ENCODE data around the gene PTPRG. TPM values are rescaled to one million over a fixed set of nuclear protein-coding genes. Genes with fewer than 3 reads are reported as not detected.

Gene PTPRG
- total and polyA plus RNA-seq, 10 of the 15 experiments (the other 5 are each of a cell fraction or from before 2014, with no cell fraction given) = 0.29 to 20.7 (median 1.4) TPM

GRCh38 chr3:61561374-61562041 is at the start of gene PTPRG (continued):
- TF ChIP-seq USF1 (IDR thresholded peaks at IDR 0.05; ENCODE audit: borderline replicate concordance, extremely low read length, insufficient read depth, low read depth, low read length) (no peak), SMC3 (IDR thresholded peaks at IDR 0.05; ENCODE audit: borderline replicate concordance, low read length) (no peak), RB1 (IDR thresholded peaks at IDR 0.05; ENCODE audit: borderline replicate concordance) (0 out of 2 replicates have a peak, but pooled peaks have one; percentile 43), BRCA1 (IDR thresholded peaks at IDR 0.05; ENCODE audit: low read depth, low read length) (no peak), IRF3 (IDR thresholded peaks at IDR 0.05) (no peak), FOXK2 (IDR thresholded peaks at IDR 0.05) (no peak), GATAD2B (conservative IDR thresholded peaks at IDR 0.05; ENCODE audit: low read depth) (0 out of 2 replicates have a peak, but pooled peaks have one; percentile 17), CHD2 (IDR thresholded peaks at IDR 0.05; ENCODE audit: borderline replicate concordance, low read depth, low read length) (no peak), CBX5 (IDR thresholded peaks at IDR 0.05; ENCODE audit: low read depth) (no peak), USF2 (IDR thresholded peaks at IDR 0.05; ENCODE audit: borderline replicate concordance, low read depth, low read length) (no peak), NRF1 (conservative IDR thresholded peaks at IDR 0.05; ENCODE audit: low read depth, low read length) (no peak), IKZF2 (IDR thresholded peaks at IDR 0.05) (peak in 1 of 2 experiments; percentile 56; a peak in 1 of 4 replicates), POLR2AphosphoS2 (IDR thresholded peaks at IDR 0.05; ENCODE audit: low read depth, low read length) (no peak; the same call in 1 of the 2 replicates), YY1 (IDR thresholded peaks at IDR 0.05; ENCODE audit: low read depth, low read length) (no peak), IRF5 (IDR thresholded peaks at IDR 0.05; ENCODE audit: borderline replicate concordance) (no peak), TAF1 (IDR thresholded peaks at IDR 0.05; ENCODE audit: borderline replicate concordance, low read depth, low read length) (no peak), SUPT20H (IDR thresholded peaks at IDR 0.05; ENCODE audit: borderline replicate concordance, control insufficient read depth, low read depth, low read length) (no peak), MEF2B (IDR thresholded peaks at IDR 0.05; ENCODE audit: partially characterized antibody, poor library complexity, severe bottlenecking) (no peak), DPF2 (IDR thresholded peaks at IDR 0.05) (0 out of 2 replicates have a peak, but pooled peaks have one; percentile 26), RUNX3 (IDR thresholded peaks at IDR 0.05; ENCODE audit: low read length) (no peak), NR2F1 (conservative IDR thresholded peaks at IDR 0.05) (no peak), PKNOX1 (IDR thresholded peaks at IDR 0.05) (no peak), SREBF2 (IDR thresholded peaks at IDR 0.05; ENCODE audit: low read length) (no peak), BHLHE40 (IDR thresholded peaks at IDR 0.05; ENCODE audit: borderline replicate concordance in 1 of 2, low read depth in 2 of 2, low read length in 1 of 2) (peak in 1 of 2 experiments; percentile 51; a peak in 2 of 4 replicates), CBX3 (IDR thresholded peaks at IDR 0.05; ENCODE audit: borderline replicate concordance, low read depth) (no peak)
